ENCODE results near the gene CD7.

The CD7 gene

DNA sequence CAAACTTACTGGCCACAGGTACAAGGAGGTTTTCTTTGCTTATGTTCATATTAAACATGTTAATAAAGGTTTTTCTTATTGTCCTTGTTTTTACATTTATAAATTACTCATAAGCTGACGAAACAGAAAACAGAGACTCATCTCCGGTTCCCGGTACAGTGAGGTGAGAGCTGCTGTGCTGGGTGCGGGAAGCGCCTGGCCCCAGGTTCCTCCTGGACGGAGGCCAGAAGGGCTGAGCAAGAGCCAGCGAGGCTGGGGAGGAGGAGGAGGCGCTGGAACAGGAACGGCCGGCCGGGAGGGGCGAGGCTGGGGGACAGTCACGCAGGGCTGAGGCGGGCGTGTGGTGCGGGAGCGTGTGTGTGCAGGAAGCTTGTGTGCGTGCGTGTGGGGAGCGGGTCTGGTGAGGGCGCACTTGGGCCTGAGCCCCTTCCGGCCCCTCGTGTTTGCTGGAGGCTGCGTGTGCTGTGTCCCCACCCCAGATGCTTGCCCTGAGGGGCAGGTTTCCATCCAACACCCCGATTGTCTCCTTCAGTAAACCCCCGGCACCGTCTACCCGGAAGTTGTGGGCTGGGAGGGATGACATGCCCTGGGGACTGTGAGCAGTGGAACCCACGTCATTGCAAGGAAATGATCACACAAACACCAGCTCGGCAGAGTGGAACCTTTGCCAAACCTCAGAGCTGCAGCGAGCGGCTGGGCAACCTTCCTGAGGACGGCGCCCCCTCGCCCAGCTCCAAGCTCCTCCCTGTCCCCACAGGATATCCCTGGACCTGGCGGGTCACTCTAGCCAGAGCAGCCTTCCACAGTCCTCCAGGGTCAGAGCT lies 19.5 kb downstream of the CD7 start:
- DNase-seq, result peak; percentile 79 to 91

DNA sequence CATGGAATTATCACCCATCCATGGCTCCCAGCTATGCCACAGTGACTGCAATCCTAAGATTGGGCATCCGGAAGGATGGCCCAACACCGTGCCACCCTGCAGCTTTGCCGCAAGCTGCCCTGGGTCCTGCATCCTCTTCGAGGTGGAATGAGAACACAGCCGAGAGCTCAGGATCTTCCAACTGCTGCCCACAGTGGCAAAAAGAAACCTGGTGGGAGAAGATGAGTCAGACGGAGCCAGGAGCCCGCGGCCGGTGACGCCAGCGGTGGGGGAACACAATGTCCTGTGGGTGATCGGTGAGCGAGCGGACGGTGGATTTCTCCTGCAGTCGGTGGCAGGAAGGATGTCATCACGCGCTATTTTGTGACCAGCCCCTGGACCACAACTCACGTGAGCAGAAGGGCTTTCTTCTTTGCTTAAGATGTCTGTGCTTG lies 20.1 kb downstream of the CD7 start:
- peak; percentile 61 to 85 for DNase-seq

DNA sequence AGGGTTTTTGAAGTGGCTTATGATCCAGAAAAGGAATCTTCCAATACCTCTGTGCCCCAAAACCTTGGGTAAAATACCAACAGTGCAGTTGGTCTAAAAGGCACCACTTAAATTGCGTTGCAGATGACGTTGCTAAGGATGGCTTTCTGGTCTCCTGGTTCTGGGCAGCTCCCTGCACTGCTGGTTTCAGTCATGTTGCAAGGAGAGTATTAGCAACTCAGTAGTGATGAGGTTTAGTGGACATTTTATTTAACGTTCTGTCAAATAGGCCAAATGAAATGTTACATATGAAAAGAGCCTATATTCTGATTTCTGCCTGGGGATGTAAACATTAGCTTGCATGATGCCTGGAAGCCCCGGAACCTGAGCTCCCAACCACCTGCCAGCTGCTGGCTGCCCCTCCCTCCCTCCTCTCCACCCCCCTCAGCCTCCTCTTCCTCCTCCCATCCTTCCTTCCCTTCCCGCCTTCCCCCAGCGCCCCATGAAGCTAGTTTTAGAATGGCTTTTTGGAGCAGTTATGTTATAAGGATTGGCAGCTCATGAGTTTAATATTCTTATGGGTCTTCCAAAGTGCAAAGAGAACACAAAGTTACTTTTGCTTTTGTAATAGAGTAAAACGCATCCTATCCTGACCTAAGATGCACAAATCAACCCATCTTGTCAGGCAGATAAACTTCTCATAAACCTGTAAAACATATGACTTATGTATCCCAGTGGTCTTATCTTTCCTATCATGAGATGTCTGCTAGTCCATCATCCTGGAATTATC lies 20.7 kb downstream of the CD7 start:
- no peak for DNase-seq

DNA sequence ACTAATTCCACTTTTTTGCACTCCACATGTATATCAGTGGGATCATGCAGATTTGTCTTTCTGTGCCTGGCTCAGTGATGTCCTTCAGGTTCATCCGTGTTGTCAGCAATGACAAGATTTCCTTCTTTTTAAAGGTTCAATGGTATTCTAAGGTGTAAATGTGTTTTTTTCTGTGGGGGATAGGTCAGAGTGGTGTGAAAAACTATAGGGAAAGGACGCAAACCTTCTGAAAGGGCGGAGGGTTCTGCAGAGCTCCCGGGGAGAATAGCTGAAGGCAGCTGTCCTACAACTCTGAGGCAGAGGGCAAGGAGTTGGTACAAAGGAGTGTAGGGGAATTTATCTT lies 22.0 kb downstream of the CD7 start:
- DNase-seq, result no peak

DNA sequence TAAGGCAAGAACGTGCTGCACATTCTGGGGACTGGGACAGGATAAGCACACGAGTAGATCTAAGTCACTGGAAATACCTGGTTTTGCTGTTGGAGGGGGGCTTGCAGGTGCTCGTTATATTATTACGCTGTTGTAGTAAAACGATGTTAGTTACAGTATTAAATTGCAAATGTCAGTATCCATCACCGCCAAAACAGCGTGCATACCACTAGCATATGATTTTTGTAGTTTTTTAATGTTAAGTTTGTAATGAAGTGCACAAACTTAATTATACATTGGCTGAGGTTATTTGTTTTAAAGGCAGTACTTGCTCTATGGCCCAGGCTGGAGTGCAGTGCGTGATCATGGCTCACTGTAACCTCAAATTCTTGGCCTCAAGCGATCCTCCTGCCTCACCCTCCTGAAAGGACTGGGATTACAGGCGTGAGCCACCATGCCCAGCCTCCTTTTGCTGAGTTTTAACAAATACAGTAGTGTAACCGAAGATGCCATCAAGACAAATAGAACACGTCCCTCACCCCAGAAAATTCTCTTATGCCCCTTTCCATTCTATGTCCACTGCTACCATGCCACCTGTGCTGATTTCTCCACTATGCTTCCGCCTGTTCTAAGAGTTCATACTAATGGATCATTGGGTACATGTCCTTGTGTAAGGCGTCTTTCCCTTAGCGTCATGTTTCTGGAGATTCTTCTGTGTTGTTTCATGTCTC lies 23.2 kb downstream of the CD7 start:
- DNase-seq, result no peak

DNA sequence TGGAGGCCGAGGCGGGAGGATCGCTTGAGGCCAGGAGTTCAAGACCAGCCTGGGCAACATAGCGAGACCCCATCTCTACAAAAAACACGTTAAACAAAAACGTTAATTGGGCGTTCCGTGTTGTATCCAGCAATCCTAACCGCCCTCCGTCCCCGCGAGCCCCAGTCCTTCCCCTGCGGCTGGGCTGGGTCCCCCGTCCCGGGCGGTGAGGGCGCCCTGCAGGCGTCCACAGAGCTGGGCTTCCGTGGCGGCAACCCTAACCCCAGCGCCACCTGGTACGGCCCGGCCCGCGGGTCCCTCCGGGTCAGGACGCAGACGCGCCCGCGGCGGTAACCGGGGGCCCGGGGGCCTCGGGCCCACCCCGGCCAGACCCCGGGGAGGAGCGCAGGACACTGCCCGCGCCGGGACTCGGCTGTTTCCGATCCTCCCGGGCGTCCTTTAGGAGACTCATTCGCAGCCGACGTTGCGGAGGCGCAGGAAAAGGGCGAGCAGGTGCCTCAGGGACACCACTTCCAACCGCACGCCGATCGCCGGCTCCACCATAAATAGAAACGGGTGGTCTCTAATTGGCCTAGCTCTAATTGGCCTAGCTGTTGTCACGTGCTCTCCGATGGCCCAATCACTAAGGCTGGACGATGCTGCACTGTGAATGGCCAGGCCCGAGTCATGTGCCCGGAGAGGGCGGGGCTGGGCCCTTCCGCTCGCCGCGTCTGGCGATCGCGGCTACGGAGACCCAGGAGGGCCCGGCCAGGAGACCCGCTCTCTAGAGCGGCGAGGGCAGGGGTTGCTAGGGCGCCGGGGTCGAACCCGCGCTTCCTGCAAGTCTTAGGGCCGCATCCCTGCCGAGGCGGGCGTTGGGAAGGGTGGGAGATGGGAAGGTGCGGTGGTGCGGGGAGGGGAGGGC lies 24.9 kb downstream of the CD7 start:
- peak; percentile 98 for DNase-seq

DNA sequence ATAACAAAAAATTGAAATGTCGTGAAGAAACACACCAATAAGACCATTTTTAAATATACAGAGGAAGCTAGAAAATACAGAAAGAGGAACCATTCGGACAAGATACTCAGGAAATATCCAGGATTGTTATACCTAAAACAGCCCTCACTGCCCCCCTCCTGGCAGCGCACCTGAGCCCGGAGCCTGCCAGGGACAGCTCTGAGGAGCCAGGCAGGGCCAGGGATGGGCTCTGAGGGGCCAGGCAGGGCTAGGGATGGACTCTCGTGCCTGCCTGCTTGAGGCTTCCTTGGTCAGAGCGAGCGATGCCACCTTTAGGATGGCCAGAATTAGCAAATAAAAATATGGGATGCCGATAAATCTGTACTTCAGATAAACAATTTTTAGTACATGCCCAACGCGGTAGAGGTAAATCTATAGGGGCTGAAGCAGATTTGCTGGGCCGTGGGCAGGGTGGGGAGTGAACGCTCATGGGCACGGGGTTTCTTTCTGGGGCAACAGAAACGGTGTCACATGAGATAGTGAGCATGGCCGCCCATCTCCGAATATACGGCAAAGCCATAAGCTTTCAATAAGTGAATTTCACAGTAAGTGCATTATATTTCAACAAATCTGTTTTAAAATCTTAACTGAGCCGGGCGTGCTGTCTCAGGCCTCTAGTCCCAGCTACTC lies 25.7 kb downstream of the CD7 start:
- peak in 1 of 2 donors; percentile 20 for DNase-seq

DNA sequence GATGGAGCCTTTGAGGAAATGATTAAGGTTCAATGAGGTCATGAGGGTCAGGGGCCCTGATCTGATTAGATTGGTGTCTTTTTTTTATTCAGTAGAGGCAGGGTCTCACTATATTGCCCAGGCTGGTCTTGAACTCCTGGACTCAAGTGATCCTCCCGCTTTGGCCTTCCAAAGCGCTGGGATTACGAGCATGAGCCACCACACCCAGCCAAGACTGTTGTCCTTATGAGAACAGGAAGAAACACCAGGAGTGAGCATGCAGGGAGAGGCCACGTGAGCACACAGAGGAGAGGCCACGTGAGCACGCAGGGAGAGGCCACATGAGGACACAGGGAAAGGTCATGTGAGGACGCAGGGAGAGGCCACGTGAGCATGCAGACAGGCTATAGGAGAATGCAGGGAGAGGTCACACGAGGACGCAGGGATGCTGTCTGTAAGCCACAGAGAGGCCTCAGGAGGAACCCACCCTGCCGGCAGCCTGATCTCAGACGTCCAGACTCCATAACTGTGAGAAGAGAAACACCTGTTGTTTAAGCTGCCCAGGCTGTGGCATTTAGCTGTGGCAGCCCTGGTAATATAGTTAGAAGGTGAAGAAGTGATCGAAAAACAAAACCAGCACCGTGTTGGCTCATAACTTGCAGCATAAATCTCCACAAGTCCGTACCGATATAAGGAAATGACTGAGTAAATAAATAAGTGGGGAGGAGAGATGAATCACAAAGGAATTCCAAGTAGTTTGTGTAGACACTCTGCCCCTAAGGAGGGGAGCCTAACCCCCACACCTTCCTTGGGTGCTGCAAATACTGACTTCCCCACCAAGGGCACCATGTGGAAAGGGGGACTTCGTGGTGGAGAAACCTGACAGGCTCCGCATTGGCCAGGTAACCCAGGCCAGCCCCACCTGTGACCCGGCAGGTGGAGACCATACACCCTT lies 29.3 kb downstream of the CD7 start:
- DNase-seq, result peak; percentile 63 to 70

DNA sequence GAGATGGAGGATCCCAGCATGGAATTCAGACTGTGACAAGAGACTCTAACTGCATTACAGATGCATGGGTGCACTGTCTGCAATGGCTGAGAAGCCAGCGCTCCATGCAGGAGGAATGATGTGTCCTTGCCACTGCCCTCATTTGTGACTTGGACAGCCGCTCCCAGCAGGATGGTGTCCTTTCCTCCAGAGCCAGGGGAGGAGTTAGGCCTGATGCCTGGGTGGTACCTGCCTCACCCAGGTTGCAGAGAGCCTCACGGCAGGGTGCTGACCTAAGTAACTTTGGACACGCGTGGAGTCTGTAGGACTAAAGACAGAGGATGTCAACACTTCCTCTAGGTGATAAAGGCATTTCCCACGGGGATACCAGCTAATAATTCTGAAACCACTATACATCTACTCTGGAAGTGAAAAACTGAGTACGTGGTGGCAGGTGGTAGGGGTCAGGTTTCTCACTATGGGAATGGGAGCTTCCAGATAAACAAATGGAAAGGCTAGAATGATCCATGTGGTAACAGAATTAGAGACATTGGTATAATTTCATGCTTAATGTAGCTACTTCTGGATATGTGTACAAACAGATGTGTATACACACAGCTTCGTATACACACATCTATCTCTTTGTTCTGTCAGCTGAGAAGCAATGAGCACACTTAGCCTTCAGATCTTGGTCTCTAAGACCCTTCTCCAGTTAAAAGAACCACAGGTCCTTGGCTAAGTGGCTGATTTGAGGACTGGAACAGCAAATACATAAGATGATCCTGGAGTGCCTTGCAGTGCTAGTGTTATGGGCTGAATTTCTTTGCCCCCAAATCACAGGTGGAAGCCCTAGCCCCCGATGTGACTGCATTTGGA lies 30.2 kb downstream of the CD7 start:
- DNase-seq, result no peak

DNA sequence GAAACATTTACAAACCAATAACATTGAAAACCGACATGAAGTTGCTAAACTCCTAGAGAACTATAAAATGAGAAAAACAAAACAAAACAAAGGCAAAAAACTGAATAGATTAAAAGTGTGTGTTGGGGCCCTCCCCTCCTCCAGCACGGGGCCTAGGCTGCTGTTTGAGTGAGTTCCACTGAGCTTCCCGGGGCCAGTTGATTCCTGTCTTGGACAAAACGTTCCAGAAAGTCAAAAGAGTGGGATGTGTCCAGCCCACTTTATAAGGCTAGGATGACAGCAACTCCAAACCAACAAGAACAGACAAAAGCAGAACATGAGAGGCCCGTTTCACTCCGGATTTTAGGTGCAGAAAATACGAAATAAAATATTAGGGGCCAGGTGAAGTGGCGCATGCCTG lies 32.3 kb downstream of the CD7 start:
- DNase-seq, result no peak

DNA sequence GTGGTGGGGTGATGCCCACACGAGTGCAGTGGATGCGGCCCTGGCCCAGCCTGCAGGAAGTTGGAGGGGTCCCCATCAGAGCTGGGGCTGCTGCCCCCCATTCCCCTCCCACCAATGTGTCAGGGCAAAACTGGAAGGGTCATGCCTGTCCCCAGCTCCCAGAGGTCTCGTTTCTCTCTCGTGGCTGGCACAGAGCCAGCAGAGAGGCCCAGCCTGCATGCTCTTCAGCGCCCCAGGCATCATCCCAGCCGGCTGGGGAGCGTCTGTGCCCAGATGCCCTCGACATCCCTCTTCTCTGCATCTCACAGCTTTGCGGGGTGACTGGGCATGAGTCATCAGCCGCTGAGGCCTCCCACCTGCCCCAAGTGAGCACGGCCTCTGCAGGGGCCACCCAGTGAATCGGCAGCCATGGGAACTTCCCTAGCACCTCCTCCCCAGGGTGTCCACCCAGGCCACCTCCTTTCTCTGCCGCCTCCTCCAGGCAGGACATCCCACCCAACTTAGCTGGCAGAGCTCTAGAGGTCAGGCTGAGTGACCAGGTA lies 34.1 kb downstream of the CD7 start:
- peak; percentile 40 to 79 for DNase-seq

DNA sequence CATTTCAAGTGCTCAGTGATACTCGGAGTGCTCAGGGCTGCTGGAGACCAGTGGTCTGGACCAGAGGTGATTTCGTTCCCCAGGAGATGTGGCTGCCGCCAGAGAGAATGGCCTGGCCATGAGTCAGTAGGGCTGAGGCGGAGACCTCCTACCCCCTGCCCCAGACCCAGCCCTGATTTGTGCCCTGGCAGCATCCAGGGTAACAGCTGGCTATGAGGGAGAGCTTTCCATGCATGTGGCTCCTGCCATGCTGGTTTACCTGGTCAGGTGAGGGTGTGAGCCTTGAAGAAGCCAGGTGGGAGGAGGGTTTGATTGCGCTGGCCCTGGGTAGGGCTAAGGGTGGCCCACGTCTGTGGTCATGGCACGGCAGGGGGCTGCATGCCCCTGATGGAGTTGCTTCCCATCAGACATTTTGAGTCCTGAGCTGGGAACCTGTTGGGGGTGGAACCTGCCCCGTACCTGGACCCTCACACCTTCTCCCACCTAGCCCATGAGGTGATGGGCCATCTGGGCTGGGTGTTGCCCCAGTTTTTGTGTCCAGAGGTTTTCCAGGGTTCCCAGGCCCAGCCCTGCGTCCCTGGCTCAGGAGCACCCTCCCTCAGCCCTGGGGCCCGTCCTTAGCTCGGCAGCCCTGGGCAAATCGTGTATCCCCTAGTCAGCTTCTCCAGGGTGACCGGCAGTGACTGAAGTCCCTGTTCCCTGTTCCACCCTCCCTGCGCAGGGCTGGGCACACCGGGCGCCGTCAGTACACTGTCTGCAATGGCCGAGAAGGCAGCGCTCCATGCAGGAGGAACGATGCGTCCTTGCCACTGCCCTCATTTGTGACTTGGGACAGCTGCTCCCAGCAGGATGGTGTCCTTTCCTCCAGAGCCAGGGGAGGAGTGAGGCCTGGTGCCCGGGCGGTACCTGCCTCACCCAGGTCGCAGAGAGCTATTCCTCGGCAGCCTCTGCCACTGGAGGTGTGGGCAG lies 34.9 kb downstream of the CD7 start:
- no peak for DNase-seq

DNA sequence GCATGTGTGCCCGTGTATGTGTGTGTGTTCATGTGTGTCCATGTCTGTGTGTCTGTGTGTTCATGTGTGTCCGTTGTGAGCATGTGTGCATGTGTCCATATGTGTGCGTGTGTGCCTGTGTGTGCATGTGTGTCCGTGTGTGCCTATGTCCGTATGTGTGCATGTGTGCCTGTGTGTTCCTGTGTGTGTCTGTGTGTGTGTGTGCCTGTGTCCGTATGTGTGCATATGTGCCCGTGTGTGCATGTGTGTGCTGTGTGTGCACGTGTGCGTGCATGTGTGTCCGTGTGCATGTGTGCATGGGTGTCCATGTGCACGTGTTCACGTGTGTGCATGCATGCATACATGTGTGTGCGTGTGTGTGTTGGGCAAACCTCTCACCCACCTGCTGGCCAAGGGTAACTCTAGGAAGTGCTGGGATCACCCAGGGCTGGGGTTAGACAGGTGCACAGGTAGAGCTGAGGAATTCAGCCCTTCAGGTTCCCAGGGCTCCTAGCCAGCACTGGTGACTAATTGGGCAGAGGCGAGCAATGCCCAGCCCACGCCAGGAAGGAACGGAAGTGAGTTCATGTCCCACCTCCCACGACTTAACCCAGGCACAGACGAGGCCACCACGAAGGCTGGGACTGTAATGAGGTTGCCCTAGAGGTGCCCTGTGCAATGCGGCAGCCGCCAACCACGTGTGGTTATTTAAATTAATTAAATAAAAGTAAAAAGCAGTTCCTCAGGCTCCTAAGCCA lies 35.7 kb downstream of the CD7 start:
- peak; percentile 87 to 95 for DNase-seq

DNA sequence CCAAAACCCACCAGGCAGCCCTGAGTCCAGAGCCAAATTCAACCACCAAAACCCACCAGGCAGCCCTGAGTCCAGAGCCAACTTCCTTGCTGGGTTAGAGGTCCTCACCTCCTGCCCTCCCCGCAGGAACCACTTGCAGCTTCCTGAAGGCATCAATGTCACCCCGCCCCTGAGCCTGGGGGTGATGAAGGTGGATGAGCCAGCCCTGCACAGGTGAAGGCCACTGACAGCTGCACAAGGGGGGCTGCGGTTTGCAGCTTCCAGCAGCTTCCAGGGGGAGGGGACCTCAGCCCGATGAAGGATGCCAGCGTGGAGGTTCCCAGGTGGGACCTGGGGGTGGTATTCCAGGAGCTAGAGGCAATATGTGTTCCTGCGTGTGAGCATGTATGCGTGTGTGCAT lies 36.3 kb downstream of the CD7 start:
- no peak for DNase-seq

DNA sequence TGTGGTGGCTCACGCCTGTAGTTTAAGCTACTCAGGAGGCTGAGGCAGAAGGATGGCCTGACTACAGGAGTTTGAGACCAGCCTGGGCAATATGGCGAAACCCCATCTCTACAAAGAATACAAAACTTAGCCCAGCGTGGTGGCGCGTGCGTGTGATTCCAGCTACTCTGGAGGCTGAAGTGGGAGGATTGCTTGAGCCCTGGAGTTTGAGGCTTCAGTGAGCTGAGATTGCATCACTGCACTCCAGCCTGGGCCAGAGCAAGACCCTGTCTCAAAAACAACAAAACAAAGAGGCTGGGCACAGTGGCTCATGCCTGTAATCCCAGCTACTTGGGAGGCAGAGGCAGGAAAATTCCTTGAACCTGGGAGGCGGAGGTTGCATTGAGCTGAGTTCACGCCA lies 36.9 kb downstream of the CD7 start:
- DNase-seq, result peak; percentile 22 to 63

DNA sequence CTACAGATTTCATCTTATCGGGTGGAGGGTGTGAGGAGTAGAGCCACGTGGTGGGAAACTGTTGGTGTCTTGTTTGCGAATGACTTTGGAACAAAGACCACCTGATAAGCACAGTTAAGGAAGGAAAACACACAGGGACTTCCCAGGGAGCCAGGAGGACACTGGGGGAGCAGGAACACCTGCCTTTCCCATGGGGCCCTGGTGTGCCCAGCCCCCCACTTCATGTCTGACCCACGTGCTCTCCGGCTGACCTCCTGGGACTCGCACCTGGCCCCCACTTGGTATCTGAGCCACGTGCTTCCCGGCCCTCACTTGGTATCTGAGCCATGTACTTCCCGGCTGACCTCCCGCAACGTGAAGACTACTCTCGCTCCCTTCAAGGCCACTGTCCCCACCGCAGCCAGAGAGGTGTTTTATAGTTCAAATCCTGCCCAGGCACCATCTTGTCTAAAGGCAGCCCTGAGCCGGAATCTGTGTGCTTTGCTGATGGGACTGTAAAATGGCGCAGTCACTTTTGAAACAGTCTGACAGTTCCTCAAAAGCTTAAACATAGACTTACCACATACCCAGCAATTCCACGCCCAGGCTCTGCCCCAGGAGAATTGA lies 38.5 kb downstream of the CD7 start:
- DNase-seq, result peak; percentile 88 to 90

DNA sequence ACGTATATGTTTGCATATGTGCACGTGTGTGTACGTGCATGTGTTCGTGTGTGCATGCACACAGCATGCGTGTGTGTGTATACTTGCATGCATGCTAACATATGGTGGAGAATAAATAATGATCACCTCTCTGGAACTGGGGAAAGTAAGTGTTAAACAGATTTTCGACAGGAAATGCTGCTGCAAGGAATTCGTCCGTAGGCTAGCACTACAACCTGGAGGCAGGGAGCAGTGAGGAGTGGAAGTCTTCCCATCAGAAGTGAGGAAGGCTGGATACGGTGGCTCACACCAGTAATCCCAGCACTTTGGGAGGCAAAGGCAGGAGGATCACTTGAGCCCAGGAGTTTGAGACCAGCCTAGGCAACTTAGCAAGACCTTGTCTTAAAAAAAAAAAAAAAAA lies 39.1 kb downstream of the CD7 start:
- no peak for DNase-seq
